Lower leg skin (tissue), 3 donors: ENCODE measurements around the gene B4GALNT3.

Source experiments
- POLR2A ChIP-seq, 2 donors: fragments of 450-650 bp; IDR thresholded peaks; one replicate each; pipeline ENCODE4 v1.6.1; 2016 to 2017; ENCODE audit warnings: antibody characterized with exemption in 2 of 2, mild to moderate bottlenecking in 1 of 2, moderate library complexity in 1 of 2
- TF ChIP-seq, protein P1 (sequence below), 3 donors: fragments of 450-650 bp; IDR thresholded peaks; one replicate each; pipeline ENCODE4 v1.5.1; 2016; ENCODE audit warnings: antibody characterized with exemption in 3 of 3, mild to moderate bottlenecking in 3 of 3, moderate library complexity in 2 of 3

DNA sequence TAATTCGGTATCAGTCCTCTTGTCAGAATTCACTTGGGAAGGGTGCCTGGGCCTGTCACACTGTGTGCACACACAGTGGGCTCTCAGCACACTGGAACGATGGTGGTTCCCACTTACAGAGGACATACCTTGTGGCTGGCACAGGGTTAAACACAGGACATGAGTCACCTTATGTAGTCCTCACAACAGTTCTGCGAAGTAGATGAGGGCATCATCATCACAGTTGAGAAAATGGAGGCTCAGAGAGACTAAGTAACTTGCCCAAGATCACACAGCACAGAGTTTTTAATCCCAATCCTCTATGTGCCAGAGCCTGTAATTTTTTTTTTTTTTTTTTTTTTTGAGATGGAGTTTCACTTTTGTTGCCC is 112.8 kb downstream of the B4GALNT3 start:
- TF ChIP-seq, protein P1, sequence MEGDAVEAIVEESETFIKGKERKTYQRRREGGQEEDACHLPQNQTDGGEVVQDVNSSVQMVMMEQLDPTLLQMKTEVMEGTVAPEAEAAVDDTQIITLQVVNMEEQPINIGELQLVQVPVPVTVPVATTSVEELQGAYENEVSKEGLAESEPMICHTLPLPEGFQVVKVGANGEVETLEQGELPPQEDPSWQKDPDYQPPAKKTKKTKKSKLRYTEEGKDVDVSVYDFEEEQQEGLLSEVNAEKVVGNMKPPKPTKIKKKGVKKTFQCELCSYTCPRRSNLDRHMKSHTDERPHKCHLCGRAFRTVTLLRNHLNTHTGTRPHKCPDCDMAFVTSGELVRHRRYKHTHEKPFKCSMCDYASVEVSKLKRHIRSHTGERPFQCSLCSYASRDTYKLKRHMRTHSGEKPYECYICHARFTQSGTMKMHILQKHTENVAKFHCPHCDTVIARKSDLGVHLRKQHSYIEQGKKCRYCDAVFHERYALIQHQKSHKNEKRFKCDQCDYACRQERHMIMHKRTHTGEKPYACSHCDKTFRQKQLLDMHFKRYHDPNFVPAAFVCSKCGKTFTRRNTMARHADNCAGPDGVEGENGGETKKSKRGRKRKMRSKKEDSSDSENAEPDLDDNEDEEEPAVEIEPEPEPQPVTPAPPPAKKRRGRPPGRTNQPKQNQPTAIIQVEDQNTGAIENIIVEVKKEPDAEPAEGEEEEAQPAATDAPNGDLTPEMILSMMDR (IDR thresholded peaks at IDR 0.05), result no peak
- no peak for TF ChIP-seq POLR2A (IDR thresholded peaks at IDR 0.05)
